GM12865 (cell line): Measurements from ENCODE around the gene TMTC2.

Source experiments
- DNase-seq: peaks from one replicate; pipeline ENCODE4 v3.0.0; 2010; ENCODE audit warnings: low read depth
- H3K4me3 ChIP-seq: 2 replicates; pipeline ENCODE4 v1.5.1; 2011; ENCODE audit warnings: mild to moderate bottlenecking, low read depth, low read length, control low read depth
- CTCF ChIP-seq: IDR thresholded peaks from 2 replicates; pipeline ENCODE4 v1.5.1; 2011; ENCODE audit warnings: low read length, control low read depth, low read depth, inconsistent platforms; ENCODE audit not compliant: insufficient read depth; ENCODE audit errors: missing control alignments

TMTC2 gene

GRCh38 chr12:83132360-83132759 lies 445.7 kb downstream of the TMTC2 start:
- H3K4me3 ChIP-seq = no peak overlapping the region
- DNase-seq = no peak
- no peak for TF ChIP-seq CTCF

DNA sequence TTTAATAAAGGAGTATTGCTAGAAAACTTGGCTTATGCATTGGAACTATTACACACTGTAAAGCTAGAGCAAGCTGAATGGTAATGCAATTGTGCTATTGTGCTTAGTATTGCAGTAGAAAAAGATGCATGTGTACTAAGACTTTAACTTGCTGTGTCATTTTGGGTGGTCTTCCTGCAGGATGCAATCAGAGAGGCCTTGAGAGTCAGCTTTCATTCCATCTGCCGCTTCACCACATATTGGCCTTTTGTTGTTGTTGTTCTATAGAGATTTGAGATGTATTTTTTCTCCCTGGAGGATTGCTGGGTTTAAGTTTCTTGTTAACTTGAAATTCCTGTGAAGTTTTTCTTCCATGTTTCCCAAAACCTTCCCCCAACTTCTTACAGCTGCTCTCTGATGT lies 449.7 kb downstream of the TMTC2 start:
- DNase-seq = no peak
- TF ChIP-seq CTCF = no peak
- H3K4me3 ChIP-seq = no peak overlapping the region

DNA sequence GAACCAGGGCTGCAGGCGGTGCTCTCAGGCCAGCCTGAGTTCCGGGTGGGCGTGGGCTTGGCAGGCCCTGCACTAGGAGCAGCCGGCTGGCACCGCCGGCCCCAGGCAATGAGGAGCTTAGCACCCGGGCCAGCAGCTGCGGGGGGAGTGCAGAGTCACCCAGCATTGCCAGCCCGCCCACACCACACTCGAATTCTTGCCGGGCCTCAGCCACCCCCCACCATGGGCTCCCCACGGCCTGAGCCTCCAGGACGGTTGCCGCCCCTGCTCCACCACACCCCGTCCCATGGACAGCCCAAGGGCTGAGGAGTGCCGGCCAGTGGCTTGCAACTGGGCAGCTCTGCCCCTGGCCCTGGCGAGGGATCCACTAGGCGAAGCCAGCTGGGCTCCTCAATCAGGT lies 453.4 kb downstream of the TMTC2 start:
- no peak for TF ChIP-seq CTCF
- no peak for DNase-seq

DNA sequence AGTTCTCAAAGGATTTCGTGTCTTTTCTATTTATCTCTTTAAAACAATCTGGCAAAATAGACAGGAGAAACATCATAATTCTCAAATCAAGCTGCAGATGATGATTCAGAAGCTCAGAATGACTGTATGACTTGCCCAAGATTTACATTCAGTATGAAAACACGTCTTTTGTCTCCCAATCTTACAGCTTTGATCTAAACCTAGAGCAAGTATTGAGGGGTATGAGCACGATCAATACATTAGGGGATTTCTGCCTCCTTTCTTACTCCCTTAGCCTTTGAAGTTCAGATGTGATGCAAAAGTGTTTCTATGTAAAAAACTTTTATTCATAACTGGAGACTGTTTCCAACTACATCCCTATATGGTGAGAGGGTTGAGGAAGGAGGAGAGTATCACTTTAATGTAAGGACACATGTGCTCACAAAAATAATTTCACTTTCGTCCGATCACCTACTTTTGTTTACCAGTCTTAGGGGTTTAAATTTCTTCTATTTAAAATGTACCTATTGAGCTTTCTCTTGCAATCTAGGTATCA lies 454.8 kb downstream of the TMTC2 start:
- TF ChIP-seq CTCF = no peak
- no peak overlapping the region for H3K4me3 ChIP-seq
- no peak for DNase-seq

More for the DNA sequence above, 453.4 kb downstream of the TMTC2 start:
- no peak overlapping the region for H3K4me3 ChIP-seq

- DNase-seq = no peak
- no peak overlapping the region for H3K4me3 ChIP-seq
- no peak for TF ChIP-seq CTCF
These were observed 456.2 kb downstream of the TMTC2 start for GRCh38 chr12:83142914-83143313.

- no peak for DNase-seq
- no peak overlapping the region for H3K4me3 ChIP-seq
- TF ChIP-seq CTCF = no peak
These were observed 457.2 kb downstream of the TMTC2 start for GRCh38 chr12:83143950-83144349.

GRCh38 chr12:83145325-83145840 lies 458.7 kb downstream of the TMTC2 start:
- DNase-seq = no peak
- TF ChIP-seq CTCF = no peak
- no peak overlapping the region for H3K4me3 ChIP-seq
